HG02973 (cell line): ENCODE measurements around the gene SLC30A1.
"Not testable (repeated sequence)": the region's sequence is repeated elsewhere in the genome, so short reads cannot be mapped to it uniquely, and the experiment has no call there.

Experiments
- ATAC-seq: cut with Tn5 transposase; IDR thresholded peaks from one replicate; pipeline ENCODE4 v1.9.1; 2021; ENCODE audit warnings: moderate library complexity; ENCODE audit not compliant: unreplicated experiment

Gene SLC30A1

DNA sequence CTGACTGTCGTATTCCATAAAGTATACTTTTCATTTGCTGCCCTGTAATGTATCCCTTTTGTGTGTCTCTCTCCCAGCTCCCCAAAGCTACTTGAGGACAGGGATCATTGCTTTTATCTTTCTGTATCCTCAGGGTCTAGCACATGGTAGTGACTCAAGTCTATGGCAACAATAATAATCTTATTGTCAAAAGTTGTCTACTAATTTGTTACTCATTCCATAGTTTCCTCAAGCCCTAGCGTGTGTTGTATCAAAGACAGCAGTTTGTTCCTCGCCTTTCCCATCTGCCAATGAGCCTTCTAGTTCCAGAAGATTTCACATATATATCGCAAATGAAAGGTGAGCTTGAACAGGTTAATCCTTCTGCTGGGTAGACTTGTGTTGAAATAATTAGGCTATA lies 9.8 kb upstream of the SLC30A1 start:
- no peak for ATAC-seq

DNA sequence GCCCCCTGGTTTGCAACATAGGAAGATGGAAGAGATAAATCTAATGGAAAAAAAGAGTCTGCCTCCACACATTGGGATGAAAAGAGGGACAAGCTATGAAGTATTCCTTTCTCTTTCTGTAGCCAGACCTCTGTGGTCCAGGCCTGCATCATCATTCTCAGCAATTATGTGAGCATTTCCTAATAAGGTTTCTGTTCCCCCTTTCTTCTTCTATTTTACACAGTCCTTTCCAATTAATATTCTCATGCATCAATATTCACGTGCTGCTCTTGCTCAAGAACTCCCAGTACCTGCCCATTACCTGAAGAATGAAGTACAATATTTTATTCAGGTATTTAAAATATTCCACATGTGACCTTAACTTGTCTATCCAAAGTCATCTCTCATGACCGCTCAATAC lies 8.2 kb upstream of the SLC30A1 start:
- ATAC-seq: no peak

DNA sequence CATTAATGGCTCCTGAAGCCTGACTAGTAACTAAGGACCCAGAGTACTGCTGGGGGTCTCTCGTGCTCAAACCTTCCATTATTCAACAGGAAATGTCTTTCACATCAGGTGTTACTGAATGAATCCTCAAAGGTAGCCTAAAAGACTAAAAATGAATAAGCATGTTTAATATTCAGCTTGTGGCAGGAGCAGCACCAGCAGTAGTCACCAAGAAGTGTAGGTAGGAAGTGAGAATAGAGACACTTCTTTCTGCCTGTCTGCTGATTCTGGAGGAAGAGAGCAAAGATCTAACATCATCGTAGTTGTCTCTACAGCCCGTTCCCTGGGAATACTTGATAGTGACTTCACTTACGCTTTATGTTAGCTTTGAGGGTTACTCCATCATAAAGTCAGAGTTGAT lies 7.6 kb upstream of the SLC30A1 start:
- no peak for ATAC-seq

DNA sequence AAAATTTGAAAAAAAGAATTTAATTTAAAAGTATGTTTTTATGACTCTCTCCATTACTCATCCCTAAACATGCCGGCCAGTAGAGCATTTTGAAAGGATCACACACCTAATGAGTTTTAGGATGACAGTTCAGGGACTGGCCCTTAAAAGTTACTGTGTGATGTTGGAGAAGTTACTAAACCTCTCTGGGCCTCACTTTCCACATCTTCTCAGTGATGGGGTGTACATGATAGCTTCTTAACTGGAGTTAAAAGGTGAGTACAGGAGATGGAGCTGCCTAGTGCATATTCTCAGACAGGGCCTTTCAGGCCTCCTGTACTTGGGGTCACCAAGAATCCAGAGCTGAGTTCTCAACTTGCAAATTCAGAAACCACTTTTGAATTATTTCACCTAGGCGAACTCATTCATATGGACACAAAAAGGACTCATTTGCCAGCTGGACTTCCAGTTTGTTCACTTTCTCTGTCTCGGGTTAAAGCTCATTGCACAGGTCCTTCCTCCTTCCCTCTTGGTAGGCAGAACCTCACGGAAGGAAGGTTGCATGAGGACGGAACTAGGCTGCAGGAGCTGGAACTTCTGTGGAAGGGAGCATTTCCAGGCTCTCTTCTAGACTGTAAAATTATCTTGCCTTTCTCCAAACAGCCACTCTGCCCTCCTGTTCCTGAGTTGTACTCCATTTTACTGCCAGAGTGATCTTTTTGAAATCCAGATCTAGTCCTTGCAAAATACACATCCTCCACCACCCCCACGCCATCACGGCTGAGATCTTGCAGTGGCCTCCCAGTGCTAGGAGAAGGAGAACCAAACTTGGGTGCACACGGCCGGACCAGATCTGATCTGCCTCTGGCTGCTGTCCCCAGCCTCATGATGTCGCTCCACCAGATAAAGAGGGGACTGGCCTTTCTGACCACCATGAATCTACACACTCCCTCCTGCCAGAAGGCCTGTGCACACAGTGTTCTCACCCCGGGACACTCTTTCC lies 4.3 kb upstream of the SLC30A1 start:
- no peak for ATAC-seq

DNA sequence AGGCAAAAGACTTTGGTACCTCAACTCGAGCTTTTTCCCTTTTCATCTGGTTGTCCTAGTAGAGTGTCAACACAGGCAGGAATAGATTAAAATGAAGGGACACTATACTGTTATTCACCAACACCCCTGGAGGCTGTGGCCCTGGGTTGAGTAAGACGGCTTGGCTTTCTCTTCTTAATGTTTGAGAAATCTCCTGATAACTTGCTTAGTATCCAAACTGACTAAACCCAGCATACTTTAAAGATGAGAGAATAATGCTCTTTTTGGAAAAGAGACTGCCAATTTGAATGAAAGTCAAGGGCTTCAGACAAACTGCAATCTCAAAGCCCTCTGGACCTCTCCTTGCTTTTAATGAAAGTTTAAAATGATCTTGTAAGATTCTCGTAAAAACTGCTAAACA lies 2.6 kb upstream of the SLC30A1 start:
- no peak for ATAC-seq

DNA sequence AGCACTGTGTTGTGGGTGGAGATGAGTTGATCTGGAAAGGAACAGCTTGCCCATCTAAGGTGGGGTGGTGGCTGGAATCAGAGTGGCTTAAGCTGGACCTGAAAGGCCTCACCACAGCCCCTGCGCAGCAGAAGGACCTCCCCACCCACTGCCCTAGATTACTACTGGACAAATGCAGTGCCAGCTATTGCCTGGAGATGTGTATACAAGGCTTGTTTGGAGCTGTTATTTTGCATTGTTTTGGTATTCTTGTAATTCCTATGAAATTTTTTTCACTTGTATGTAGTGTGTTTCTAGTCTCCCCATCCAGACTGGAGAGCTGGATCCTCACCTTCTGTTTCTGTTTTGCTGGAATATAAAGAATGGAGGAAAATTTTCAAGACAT lies 1.3 kb upstream of the SLC30A1 start:
- ATAC-seq: no peak

DNA sequence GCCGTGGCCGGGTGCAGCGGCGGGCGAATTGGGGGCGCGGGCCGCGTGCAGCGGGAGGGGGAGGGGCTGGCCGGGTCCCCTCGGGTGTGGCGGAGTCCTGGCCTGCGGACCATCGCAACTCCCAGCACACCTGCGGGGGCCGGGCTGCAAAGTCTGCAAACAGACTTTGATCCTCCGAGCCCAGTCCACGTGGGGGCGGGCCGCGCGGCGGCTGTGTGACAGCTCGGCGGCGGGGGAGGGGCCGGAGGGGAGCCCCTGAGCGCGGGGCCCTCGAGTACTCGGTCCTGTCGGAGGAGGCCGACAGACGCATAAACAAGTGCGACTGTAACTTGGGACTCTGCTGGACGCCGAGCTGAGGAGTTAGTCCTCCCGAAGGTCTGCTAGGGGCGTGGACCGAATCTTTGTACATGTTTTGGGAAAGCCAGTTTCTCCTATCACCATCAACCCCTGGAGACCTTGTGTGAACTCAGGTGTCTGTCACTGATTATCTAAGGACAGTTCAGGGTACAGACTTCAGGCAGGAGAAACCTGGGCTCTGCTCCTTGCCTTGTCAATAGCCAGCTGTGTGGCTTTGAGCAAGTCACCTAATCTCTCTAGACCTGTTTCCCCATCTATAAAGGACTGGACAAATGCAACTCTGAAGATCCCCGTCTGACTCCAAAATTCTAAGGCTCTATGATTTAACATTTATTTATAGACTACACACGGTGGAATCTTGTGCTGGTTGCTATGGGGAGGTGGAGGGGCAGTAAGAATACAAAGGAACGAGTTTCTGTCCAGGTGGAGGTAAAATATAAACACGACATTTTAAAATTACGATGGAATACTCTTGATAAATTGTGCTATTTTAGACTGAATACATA lies 710 bp upstream of the SLC30A1 start:
- peak; percentile 32 for ATAC-seq

DNA sequence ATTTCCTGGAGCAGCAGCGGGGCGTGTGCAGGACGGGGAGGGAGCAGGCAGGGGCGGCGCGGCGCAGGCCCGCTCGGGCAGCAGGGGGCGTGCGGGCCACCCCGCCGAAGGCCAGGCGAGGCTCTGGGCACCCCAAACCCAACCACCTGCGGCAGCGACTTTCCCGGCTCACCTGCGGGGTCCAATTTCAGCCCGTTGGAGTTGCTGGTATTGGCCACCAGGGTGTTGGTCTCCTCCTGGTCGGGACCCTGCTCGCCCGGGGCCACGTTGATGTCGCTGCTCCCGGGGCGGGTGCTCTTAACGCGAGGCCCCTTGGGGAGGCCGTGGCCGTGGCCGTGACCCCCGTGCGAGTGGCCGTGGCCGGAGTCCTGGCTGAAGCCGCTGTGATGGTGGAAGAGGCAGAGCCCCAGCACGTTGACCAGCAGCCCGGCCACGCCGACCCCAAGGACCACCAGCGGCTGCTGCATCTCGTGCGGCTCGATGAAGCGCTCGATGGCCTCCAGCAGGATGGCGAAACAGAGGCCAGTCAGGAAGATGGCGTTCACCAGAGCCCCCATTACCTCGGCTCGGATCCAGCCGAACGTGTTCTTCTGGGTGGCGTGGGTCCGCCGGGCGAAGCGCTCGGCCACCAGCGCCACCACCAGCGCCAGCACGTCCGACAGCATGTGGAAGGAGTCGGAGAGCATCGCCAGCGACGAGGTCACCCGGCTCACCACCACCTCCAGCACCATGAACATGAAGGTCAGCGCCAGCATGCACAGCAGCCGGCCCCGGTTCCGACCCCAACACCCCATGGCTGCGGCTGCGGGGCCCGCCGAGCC lies 932 bp downstream of the SLC30A1 start:
- ATAC-seq: peak; percentile 32

DNA sequence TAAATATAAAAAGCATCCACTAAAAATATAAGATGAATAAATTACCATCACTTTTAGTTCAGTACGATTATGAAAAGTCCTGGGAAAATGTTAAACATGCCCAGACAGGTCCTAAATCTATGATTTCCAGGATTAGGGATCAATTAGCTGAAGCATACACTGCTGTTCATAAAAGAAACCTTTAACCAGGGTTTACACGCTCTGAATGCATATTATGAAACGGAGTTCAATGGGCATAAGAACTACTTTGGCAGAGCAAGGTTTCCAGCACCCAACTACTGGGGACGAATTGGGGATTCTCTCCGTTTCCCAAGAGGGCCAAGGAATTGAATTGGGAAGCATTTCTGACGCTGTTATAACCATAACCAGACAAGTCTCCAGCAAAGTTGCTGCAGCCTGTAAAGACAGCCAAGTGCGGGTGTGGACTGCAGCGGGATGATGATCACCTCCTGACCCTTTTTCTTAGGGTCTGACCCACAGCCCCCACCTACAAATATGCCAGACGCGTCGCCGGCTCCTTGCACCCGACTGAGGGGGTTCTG lies 1.6 kb downstream of the SLC30A1 start:
- ATAC-seq: no peak

DNA sequence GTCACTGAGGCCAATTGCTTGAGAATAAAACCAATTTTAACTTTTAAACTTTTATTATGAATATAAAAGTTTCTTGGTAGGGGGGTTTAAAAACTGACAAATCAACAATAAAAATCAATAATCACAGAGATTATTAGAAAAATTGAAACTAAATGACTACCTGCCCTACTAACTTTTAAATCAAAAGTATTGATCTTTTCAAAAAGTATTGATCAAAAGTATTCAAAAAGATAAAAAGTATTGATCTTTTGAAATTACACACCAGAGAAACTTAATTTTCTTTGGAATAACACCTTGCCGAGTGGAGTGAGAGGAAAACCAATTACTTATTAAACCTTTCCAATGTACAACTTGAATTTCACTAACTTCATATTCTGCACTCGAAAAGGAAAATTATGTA lies 2.2 kb downstream of the SLC30A1 start:
- ATAC-seq: no peak

DNA sequence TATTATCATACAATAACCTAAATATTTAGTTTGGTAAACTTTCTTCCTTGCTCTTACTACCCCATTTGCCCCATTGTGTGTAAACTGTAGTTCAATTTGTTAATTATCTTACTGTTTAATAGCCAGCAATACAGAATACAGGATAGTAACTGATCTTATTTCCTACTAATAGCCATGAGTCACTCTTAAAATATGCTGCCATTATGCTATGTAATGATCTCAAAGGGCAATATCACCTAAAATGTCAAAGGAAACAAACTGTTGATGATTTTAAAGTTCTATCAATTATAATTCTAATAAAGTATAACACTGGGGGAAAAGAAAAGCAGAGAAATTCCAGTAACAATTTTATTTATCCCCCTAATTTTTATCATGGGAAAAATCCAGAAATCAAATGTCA lies 4.3 kb downstream of the SLC30A1 start:
- no peak for ATAC-seq

DNA sequence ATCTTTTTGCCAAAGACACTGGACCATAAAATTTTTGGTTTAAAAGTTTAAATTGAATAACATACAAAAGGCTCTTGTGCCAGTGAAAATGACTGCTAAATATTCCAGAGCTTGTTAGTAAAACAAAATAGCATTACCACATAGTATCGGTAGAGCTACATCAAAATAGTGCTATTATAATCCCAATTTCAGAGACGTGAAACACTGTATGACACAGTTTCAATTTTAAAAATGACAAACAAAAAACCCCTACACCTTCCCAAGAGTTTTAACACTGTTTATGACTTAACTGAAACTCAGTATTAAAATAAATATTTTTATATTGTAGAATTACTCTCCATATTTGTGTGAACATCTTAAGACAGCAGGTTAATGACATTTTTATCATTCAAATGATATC lies 7.0 kb downstream of the SLC30A1 start:
- no peak for ATAC-seq

DNA sequence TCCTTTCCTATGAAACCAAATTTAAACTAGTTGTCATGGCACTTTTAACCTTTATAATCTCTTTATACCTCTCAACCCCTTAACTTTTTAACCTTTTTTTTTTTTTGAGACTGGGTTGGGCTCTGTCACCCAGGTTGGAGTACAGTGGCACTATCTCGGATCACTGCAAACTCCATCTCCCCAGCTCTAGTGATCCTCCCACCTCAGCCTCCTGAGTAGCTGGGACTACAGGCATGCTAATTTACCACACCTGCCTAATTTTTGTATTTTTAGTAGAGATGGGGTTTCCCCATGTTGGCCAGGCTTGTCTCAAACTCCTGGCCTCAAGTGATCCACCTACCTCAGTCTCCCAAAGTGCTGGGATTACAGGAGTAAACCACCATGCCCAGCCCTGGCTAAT lies 8.6 kb downstream of the SLC30A1 start:
- ATAC-seq: not testable (repeated sequence)

DNA sequence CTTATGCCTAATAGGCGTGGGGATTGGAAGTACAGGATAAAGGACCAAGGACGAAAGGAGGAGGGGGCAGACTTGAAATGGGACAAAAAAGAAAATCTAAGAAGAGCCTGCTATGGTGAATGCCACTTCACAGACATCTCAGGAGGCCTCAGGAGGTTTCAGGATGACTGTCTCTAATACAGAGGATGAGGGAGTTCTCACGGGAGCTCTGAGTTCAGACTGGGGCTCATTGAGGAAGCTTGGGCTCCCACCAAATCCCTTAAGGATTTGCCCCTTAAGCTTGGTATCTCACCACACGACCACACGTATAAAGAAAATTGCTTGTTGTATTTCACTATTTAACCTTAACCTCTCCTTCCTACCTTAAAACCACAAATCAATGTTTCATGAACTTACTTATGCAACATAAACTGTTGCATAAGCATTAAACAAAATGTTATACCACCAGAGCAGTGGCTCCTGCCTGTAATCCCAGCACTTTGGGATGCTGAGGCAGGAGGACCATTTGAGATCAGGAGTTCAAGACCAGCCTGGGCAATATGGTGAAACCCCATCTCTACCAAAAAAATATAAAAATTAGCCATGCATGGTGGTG lies 12.4 kb downstream of the SLC30A1 start:
- ATAC-seq: peak; percentile 87

DNA sequence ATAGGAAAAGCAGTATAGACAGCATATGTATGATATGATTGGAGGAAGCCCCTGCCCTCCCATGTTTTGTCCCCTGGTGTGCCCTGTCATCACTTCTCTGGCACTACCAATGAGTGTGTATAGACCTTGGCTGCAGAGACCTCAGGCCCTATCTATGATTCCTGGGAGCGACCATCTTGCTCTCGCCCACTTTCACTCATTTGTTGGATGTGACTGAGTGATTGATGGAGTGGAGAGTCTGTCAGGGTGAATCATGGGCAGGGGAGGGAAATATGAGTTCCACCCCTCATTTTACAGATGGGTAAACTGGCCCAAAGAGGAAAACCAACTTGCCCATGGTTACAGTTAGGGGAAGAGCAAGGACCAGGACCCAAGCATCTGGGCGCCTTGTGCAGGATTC lies 14.9 kb downstream of the SLC30A1 start:
- no peak for ATAC-seq

DNA sequence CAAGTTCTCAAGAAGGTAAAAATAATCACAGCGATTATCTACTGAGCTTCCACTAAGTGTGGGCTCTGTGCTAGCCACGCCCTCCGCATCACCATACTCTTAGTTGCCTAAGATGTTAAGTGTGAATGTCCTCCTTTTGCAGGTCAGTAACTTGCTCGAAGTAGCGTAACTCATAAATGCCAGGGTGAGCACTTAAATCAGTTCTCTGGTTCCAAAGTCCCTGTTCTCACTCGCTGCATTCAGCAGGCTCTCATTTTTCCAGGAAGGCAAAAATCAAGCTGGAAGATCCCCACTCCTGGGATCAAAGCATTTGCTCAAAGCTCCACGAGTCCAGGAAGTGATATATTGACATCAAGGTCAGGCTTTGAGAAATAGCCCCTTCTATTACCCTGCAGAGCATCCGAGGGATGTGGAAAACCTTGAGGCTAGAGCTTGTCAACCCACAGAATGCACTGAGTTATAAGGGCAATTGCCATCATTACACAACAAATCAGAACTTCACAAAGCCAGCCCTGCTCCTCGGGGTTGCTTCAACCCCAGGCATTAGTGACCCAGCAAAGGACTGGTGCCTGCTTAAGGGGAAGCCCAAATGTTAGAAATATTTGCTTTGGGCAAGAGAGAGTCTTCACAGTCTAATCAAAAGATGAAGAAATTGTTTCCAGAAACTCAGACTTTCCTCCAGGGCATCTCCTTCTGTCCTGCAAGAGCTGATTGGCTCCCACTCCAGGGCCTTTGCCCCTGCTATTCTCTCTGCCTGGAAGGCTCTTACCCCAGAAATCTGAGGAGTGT lies 19.5 kb downstream of the SLC30A1 start:
- no peak for ATAC-seq

DNA sequence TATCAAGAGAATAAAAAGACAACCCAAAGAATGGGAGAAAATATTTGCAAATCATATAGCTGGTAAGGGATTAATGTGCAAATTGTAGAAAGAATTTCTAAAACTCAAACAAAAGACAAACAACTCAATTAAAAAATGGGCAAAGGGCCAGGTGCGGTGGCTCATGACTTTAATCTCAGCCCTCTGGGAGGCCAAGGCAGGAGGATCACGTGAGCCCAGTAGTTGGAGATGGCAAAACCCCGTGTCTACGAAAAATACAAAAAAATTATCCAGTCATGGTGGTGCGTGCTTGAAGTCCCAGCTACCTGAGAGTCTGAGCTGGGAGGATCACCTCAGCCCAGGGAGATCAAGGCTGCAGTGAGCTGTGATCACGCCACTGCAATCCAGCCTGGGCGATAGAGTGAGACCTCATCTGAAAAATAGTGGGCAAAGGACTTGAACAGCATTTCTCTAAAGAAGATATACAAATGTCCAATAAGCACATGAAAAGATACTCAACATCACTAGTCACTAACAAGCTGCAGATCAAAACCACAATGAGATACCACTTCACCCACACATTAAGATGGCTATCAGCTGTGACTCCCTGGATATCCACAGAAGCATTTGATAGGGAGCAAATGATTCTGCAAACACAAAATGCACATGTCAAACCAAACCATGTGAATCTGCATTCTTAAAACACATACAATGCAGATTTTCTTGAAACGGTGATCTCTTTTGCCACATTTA lies 20.9 kb downstream of the SLC30A1 start:
- no peak for ATAC-seq

DNA sequence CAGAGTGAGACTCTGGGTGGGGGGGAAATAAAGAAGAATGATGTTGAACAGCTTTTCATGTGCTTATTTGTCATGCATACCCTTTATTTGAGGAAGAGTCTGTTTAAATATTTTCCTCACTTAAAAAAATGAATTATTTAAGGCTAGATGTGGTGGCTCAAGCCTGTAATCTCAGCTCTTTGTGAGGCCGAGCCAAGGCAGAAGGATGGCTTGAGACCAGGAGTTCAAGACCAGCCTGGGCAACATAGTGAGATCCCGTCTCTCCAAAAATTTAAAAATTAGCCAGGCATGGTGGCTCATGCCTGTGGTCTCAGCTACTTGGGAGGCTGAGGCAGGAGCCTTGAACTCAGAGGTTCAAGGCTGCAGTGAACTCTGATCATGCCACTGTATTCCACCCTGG lies 25.4 kb downstream of the SLC30A1 start:
- no peak for ATAC-seq
